ENCODE results near the gene EPHA3.
A peak's percentile ranks its signal among the peaks of the same experiment; 100 is the strongest.

EPHA3 gene

GRCh38 chr3:89504432-89504831 lies 397.0 kb downstream of the EPHA3 start:
- H3K27ac ChIP-seq (replicated peaks; ENCODE audit: low read length) = no peak overlapping the region
- H2BK120ac ChIP-seq (ENCODE audit: low read depth, low read length) = no peak overlapping the region
- H3K4me3 ChIP-seq (ENCODE audit: low read length in 2 of 2) = no peak overlapping the region
- no peak overlapping the region for H3K4me2 ChIP-seq (ENCODE audit: insufficient read depth, low read length, poor library complexity, severe bottlenecking)
- H3K23ac ChIP-seq (ENCODE audit: low read depth, low read length, poor library complexity) = no peak overlapping the region
- H2BK5ac ChIP-seq (ENCODE audit: low read length) = no peak overlapping the region
- no peaks in the 10 kb centered on the region for H3K9me3 ChIP-seq (replicated peaks in 1 of 2; ENCODE audit: control insufficient read depth in 2 of 2, insufficient read depth in 1 of 2, low read depth in 1 of 2, low read length in 2 of 2)
- H2AK5ac ChIP-seq (ENCODE audit: low read depth, low read length) = no peak overlapping the region
- H3K9ac ChIP-seq (ENCODE audit: low read depth, low read length, poor library complexity) = no peak overlapping the region
- no CpG with 5 or more reads among the region's 4 CpGs for WGBS, 2 donors (ENCODE audit: extremely low coverage in 2 of 2, insufficient read length in 2 of 2, insufficient replicate concordance in 1 of 2)
- no peak overlapping the region for H4K8ac ChIP-seq (ENCODE audit: low read depth, low read length)
- H4K91ac ChIP-seq (ENCODE audit: low read depth, low read length, poor library complexity) = no peak overlapping the region
- no peak overlapping the region for H2BK15ac ChIP-seq (ENCODE audit: low read length)
- no peaks in the 10 kb centered on the region for H3K79me1 ChIP-seq (ENCODE audit: low read depth, low read length)
- no peak overlapping the region for H2AFZ ChIP-seq (ENCODE audit: low read length)
- H3K4me1 ChIP-seq (ENCODE audit: control insufficient read depth in 2 of 2, insufficient read depth in 1 of 2, low read depth in 1 of 2, low read length in 2 of 2) = no peaks in the 10 kb centered on the region
- no peak overlapping the region for H3K4ac ChIP-seq (ENCODE audit: low read length)
- no peak overlapping the region for H3K18ac ChIP-seq (ENCODE audit: low read length)
- H2BK12ac ChIP-seq (ENCODE audit: low read length) = no peak overlapping the region
- DNase-seq (ENCODE audit: low spot score) = no peak
- no peaks in the 10 kb centered on the region for H3K27me3 ChIP-seq (ENCODE audit: control insufficient read depth in 3 of 3, insufficient read depth in 3 of 3, low read depth in 1 of 3, low read length in 3 of 3)
- H3K36me3 ChIP-seq (replicated peaks in 1 of 2; ENCODE audit: control insufficient read depth in 2 of 2, insufficient read depth in 2 of 2, low read length in 2 of 2) = no peaks in the 10 kb centered on the region
- no peak overlapping the region for H3K14ac ChIP-seq (ENCODE audit: low read length)

GRCh38 chr3:89506462-89507103 lies 399.2 kb downstream of the EPHA3 start:
- Histone ChIP-seq H3K9me3 (replicated peaks in 1 of 2; ENCODE audit: control insufficient read depth in 2 of 2, insufficient read depth in 1 of 2, low read depth in 1 of 2, low read length in 2 of 2) (no peaks in the 10 kb centered on the region), H3K27me3 (ENCODE audit: control insufficient read depth in 3 of 3, insufficient read depth in 3 of 3, low read depth in 1 of 3, low read length in 3 of 3) (no peaks in the 10 kb centered on the region), H3K18ac (ENCODE audit: low read length) (no peak overlapping the region), H3K4me1 (ENCODE audit: control insufficient read depth in 2 of 2, insufficient read depth in 1 of 2, low read depth in 1 of 2, low read length in 2 of 2) (no peaks in the 10 kb centered on the region), H3K9ac (ENCODE audit: low read depth, low read length, poor library complexity) (no peak overlapping the region), H3K23ac (ENCODE audit: low read depth, low read length, poor library complexity) (no peak overlapping the region), H3K79me1 (ENCODE audit: low read depth, low read length) (no peaks in the 10 kb centered on the region), H3K4ac (ENCODE audit: low read length) (no peak overlapping the region), H2AFZ (ENCODE audit: low read length) (no peak overlapping the region), H2AK5ac (ENCODE audit: low read depth, low read length) (no peak overlapping the region), H4K91ac (ENCODE audit: low read depth, low read length, poor library complexity) (no peak overlapping the region), H3K14ac (ENCODE audit: low read length) (no peak overlapping the region), H3K4me2 (ENCODE audit: insufficient read depth, low read length, poor library complexity, severe bottlenecking) (no peak overlapping the region), H3K36me3 (replicated peaks in 1 of 2; ENCODE audit: control insufficient read depth in 2 of 2, insufficient read depth in 2 of 2, low read length in 2 of 2) (no peaks in the 10 kb centered on the region), H2BK12ac (ENCODE audit: low read length) (no peak overlapping the region), H2BK120ac (ENCODE audit: low read depth, low read length) (no peak overlapping the region), H4K8ac (ENCODE audit: low read depth, low read length) (no peak overlapping the region), H2BK5ac (ENCODE audit: low read length) (no peak overlapping the region), H3K27ac (replicated peaks; ENCODE audit: low read length) (no peak overlapping the region), H2BK15ac (ENCODE audit: low read length) (no peak overlapping the region), H3K4me3 (ENCODE audit: low read length in 2 of 2) (no peak overlapping the region)
- no peak for DNase-seq (ENCODE audit: low spot score)
- WGBS, 2 donors (ENCODE audit: extremely low coverage in 2 of 2, insufficient read length in 2 of 2, insufficient replicate concordance in 1 of 2) = no CpG with 5 or more reads among the region's 3 CpGs

- Histone ChIP-seq H3K4me2 (ENCODE audit: insufficient read depth, low read length, poor library complexity, severe bottlenecking) (no peak overlapping the region), H3K36me3 (replicated peaks in 1 of 2; ENCODE audit: control insufficient read depth in 2 of 2, insufficient read depth in 2 of 2, low read length in 2 of 2) (no peaks in the 10 kb centered on the region), H3K4ac (ENCODE audit: low read length) (no peak overlapping the region), H3K9ac (ENCODE audit: low read depth, low read length, poor library complexity) (no peak overlapping the region), H2AFZ (ENCODE audit: low read length) (peak overlapping the region; percentile 12), H3K23ac (ENCODE audit: low read depth, low read length, poor library complexity) (no peak overlapping the region), H3K4me3 (ENCODE audit: low read length in 2 of 2) (no peak overlapping the region), H2BK5ac (ENCODE audit: low read length) (no peak overlapping the region), H2BK120ac (ENCODE audit: low read depth, low read length) (no peak overlapping the region), H2AK5ac (ENCODE audit: low read depth, low read length) (no peak overlapping the region), H3K9me3 (replicated peaks in 1 of 2; ENCODE audit: control insufficient read depth in 2 of 2, insufficient read depth in 1 of 2, low read depth in 1 of 2, low read length in 2 of 2) (no peaks in the 10 kb centered on the region), H2BK12ac (ENCODE audit: low read length) (no peak overlapping the region), H4K91ac (ENCODE audit: low read depth, low read length, poor library complexity) (no peak overlapping the region), H2BK15ac (ENCODE audit: low read length) (no peak overlapping the region), H3K27ac (replicated peaks; ENCODE audit: low read length) (no peak overlapping the region), H3K79me1 (ENCODE audit: low read depth, low read length) (no peaks in the 10 kb centered on the region), H3K4me1 (ENCODE audit: control insufficient read depth in 2 of 2, insufficient read depth in 1 of 2, low read depth in 1 of 2, low read length in 2 of 2) (peaks cover 0 to 4% of the 10 kb centered on the region in 2 donors), H3K18ac (ENCODE audit: low read length) (no peak overlapping the region), H3K14ac (ENCODE audit: low read length) (no peak overlapping the region), H3K27me3 (ENCODE audit: control insufficient read depth in 3 of 3, insufficient read depth in 3 of 3, low read depth in 1 of 3, low read length in 3 of 3) (no peaks in the 10 kb centered on the region), H4K8ac (ENCODE audit: low read depth, low read length) (no peak overlapping the region)
- DNase-seq (ENCODE audit: low spot score) = no peak
- WGBS, 2 donors (ENCODE audit: extremely low coverage in 2 of 2, insufficient read length in 2 of 2, insufficient replicate concordance in 1 of 2) = no CpG with 5 or more reads among the region's 1 CpG
Observed at GRCh38 chr3:89521328-89521727, 413.9 kb downstream of the EPHA3 start.

GRCh38 chr3:89522155-89522554 lies 414.7 kb downstream of the EPHA3 start:
- Histone ChIP-seq H3K79me1 (ENCODE audit: low read depth, low read length) (no peaks in the 10 kb centered on the region), H4K91ac (ENCODE audit: low read depth, low read length, poor library complexity) (no peak overlapping the region), H3K23ac (ENCODE audit: low read depth, low read length, poor library complexity) (no peak overlapping the region), H3K18ac (ENCODE audit: low read length) (no peak overlapping the region), H3K27me3 (ENCODE audit: control insufficient read depth in 3 of 3, insufficient read depth in 3 of 3, low read depth in 1 of 3, low read length in 3 of 3) (no peaks in the 10 kb centered on the region), H3K4me3 (ENCODE audit: low read length in 2 of 2) (no peak overlapping the region), H3K27ac (replicated peaks; ENCODE audit: low read length) (no peak overlapping the region), H2BK15ac (ENCODE audit: low read length) (no peak overlapping the region), H2BK120ac (ENCODE audit: low read depth, low read length) (no peak overlapping the region), H3K14ac (ENCODE audit: low read length) (no peak overlapping the region), H3K9me3 (replicated peaks in 1 of 2; ENCODE audit: control insufficient read depth in 2 of 2, insufficient read depth in 1 of 2, low read depth in 1 of 2, low read length in 2 of 2) (no peaks in the 10 kb centered on the region), H4K8ac (ENCODE audit: low read depth, low read length) (no peak overlapping the region), H2BK5ac (ENCODE audit: low read length) (no peak overlapping the region), H3K9ac (ENCODE audit: low read depth, low read length, poor library complexity) (no peak overlapping the region), H2BK12ac (ENCODE audit: low read length) (no peak overlapping the region), H3K36me3 (replicated peaks in 1 of 2; ENCODE audit: control insufficient read depth in 2 of 2, insufficient read depth in 2 of 2, low read length in 2 of 2) (no peaks in the 10 kb centered on the region), H3K4me2 (ENCODE audit: insufficient read depth, low read length, poor library complexity, severe bottlenecking) (no peak overlapping the region), H2AK5ac (ENCODE audit: low read depth, low read length) (no peak overlapping the region), H2AFZ (ENCODE audit: low read length) (no peak overlapping the region), H3K4me1 (ENCODE audit: control insufficient read depth in 2 of 2, insufficient read depth in 1 of 2, low read depth in 1 of 2, low read length in 2 of 2) (peaks cover 0 to 10% of the 10 kb centered on the region in 2 donors), H3K4ac (ENCODE audit: low read length) (no peak overlapping the region)
- DNase-seq (ENCODE audit: low spot score) = no peak
- WGBS, 2 donors (ENCODE audit: extremely low coverage in 2 of 2, insufficient read length in 2 of 2, insufficient replicate concordance in 1 of 2) = no CpG with 5 or more reads among the region's 2 CpGs

Data from neuronal stem cell (in vitro differentiated cells).